HEK293T (cell line): ENCODE measurements around the gene PPA1.
"Not testable (repeated sequence)": the region's sequence is repeated elsewhere in the genome, so short reads cannot be mapped to it uniquely, and the experiment has no call there.

ENCODE experiments used
- CTCF ChIA-PET: fragments of 350-600 bp; formaldehyde crosslinking; extraction: SDS; loops from one replicate; lab custom pipeline; 2021; ENCODE audit warnings: antibody characterized with exemption, inconsistent platforms; lab: Yijun Ruan, JAX
- POLR2A ChIA-PET: fragments of 350-600 bp; formaldehyde crosslinking; extraction: SDS; loops from one replicate; lab custom pipeline; 2020; ENCODE audit warnings: antibody characterized with exemption, inconsistent platforms; lab: Yijun Ruan, JAX
- DNase-seq: peaks from one replicate; pipeline ENCODE4 v3.0.0; 2012; ENCODE audit warnings: mixed read lengths; ENCODE audit errors: extremely low spot score
- ARNT ChIP-seq: fragments of 450-650 bp; IDR thresholded peaks from 2 replicates; pipeline ENCODE4 v1.6.1; 2017; ENCODE audit warnings: mild to moderate bottlenecking
- BHLHE40 ChIP-seq: fragments of 450-650 bp; IDR thresholded peaks from 2 replicates; pipeline ENCODE4 v1.6.1; 2016; ENCODE audit warnings: mild to moderate bottlenecking, moderate library complexity, borderline replicate concordance
- CTBP1 ChIP-seq: fragments of 450-650 bp; IDR thresholded peaks from 2 replicates; pipeline ENCODE4 v1.6.1; 2016; ENCODE audit warnings: borderline replicate concordance
- ELF4 ChIP-seq: fragments of 450-650 bp; IDR thresholded peaks from 2 replicates; pipeline ENCODE4 v1.6.1; 2017; ENCODE audit warnings: antibody characterized with exemption
- FOXA1 ChIP-seq: fragments of 450-650 bp; IDR thresholded peaks from 2 replicates; pipeline ENCODE4 v1.6.1; 2016; ENCODE audit warnings: mild to moderate bottlenecking
- FOXK2 ChIP-seq: fragments of 450-650 bp; IDR thresholded peaks from 2 replicates; pipeline ENCODE4 v1.6.1; 2016; ENCODE audit warnings: mild to moderate bottlenecking
- HDGF ChIP-seq: fragments of 450-650 bp; IDR thresholded peaks from 2 replicates; pipeline ENCODE4 v1.6.1; 2017; ENCODE audit warnings: antibody characterized with exemption, borderline replicate concordance
- L3MBTL2 ChIP-seq: fragments of 450-650 bp; conservative IDR thresholded peaks from 2 replicates; pipeline ENCODE4 v1.6.1; 2016; ENCODE audit warnings: mild to moderate bottlenecking
- LEF1 ChIP-seq: fragments of 450-650 bp; IDR thresholded peaks from 2 replicates; pipeline ENCODE4 v1.6.1; 2017; ENCODE audit warnings: mild to moderate bottlenecking, borderline replicate concordance
- NFRKB ChIP-seq: fragments of 450-650 bp; IDR thresholded peaks from 2 replicates; pipeline ENCODE4 v1.6.1; 2016; ENCODE audit warnings: mild to moderate bottlenecking, moderate library complexity
- SP1 ChIP-seq: fragments of 450-650 bp; IDR thresholded peaks from 2 replicates; pipeline ENCODE4 v1.6.1; 2017
- SUZ12 ChIP-seq: fragments of 450-650 bp; IDR thresholded peaks from 2 replicates; pipeline ENCODE4 v1.6.1; 2016; ENCODE audit warnings: mild to moderate bottlenecking
- TARDBP ChIP-seq: fragments of 450-650 bp; IDR thresholded peaks from 2 replicates; pipeline ENCODE4 v1.6.1; 2016
- ZNF384 ChIP-seq: fragments of 450-650 bp; IDR thresholded peaks from 2 replicates; pipeline ENCODE4 v1.6.1; 2016
- TF ChIP-seq, protein P1 (sequence below): fragments of 450-650 bp; IDR thresholded peaks from 2 replicates; pipeline ENCODE4 v1.6.1; 2016

Gene PPA1

DNA sequence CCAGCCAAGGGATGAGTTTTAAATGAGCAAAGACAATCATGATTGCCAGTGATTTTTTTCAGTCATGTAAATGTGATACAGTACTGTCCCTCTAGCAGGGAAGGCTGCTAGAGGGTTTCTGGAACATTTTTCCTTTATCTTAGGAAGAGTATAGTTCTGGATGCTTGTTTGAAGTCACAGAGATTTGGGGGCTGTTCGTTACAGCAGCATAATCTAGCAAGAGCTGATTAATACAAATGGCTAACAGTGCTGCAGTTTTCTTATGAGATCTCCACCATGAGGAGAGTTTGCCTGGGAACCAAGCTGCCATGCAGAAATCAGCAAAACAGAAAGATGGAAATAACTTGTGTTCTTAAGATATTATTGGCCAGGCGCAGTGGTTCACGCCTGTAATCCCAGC lies 7.9 kb upstream of the PPA1 start:
- DNase-seq, result no peak
- ChIA-PET POLR2A (no interaction called here), CTCF (no interaction called here)
- TF ChIP-seq TARDBP, result no peak
- TF ChIP-seq ARNT, result no peak

DNA sequence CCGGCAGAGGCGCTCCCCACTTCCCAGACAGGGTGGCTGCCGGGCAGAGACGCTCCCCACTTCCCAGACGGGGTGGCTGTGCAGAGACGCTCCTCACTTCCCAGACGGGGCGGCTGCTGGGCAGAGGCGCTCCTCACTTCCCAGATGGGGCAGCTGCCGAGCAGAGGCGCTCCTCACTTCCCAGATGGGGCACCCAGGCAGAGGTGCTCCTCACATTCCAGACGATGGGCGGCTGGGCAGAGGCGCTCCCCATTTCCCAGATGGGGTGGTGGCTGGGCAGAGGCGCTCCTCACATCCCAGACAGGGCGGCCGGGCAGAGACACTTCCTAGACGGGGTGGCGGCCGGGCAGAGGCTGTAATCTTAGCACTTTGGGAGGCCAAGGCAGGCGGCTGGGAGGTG lies 6.8 kb upstream of the PPA1 start:
- CTCF ChIA-PET, POLR2A ChIA-PET, DNase-seq: not testable (repeated sequence)

DNA sequence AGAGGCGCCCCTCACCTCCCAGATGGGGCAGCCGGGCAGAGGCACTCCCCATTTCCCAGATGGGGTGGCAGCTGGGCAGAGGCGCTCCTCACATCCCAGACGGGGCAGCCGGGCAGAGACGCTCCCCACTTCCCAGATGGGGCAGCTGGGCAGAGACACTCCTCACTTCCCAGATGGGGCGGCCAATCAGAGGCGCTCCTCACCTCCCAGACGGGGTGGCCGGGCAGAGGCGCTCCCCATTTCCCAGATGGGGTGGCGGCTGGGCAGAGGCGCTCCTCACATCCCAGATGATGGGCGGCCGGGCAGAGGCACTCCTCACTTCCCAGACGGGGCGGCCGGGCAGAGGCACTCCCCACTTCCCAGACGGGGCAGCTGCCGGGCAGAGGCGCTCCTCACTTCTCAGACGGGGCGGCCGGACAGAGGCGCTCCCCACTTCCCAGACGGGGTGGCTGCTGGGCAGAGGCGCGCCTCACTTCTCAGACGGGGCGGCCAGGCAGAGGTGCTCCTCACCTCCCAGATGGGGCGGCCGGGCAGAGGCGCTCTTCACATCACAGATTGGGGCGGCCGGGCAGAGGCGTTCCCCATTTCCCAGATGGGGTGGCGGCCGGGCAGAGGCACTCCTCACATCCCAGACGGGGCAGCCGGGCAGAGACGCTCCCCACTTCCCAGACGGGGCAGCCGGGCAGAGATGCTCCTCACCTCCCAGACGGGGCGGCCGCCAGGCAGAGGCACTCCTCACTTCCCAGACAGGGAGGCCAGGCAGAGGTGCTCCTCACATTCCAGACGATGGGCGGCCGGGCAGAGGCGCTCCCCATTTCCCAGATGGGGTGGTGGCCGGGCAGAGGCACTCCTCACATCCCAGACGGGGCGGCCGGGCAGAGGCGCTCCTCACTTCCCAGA lies 6.1 kb upstream of the PPA1 start:
- CTCF ChIA-PET, POLR2A ChIA-PET, DNase-seq: not testable (repeated sequence)

DNA sequence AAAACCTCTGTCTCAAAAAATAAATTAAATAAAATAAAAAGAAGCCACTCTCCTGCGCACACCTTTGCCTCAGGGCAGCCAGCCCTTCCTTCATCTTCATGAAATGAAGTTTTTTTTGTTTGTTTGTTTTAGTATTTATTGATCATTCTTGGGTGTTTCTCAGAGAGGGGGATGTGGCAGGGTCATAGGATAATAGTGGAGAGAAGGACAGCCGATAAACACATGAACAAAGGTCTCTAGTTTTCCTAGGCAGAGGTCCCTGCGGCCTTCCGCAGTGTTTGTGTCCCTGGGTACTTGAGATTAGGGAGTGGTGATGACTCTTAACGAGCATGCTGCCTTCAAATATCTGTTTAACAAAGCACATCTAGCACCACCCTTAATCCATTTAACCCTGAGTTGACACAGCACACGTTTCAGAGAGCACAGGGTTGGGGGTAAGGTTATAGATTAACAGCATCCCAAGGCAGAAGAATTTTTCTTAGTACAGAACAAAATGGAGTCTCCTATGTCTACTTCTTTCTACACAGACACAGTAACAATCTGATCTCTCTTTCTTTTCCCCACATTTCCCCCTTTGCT lies 4.8 kb upstream of the PPA1 start:
- POLR2A ChIA-PET, DNase-seq, CTCF ChIA-PET: not testable (repeated sequence)

DNA sequence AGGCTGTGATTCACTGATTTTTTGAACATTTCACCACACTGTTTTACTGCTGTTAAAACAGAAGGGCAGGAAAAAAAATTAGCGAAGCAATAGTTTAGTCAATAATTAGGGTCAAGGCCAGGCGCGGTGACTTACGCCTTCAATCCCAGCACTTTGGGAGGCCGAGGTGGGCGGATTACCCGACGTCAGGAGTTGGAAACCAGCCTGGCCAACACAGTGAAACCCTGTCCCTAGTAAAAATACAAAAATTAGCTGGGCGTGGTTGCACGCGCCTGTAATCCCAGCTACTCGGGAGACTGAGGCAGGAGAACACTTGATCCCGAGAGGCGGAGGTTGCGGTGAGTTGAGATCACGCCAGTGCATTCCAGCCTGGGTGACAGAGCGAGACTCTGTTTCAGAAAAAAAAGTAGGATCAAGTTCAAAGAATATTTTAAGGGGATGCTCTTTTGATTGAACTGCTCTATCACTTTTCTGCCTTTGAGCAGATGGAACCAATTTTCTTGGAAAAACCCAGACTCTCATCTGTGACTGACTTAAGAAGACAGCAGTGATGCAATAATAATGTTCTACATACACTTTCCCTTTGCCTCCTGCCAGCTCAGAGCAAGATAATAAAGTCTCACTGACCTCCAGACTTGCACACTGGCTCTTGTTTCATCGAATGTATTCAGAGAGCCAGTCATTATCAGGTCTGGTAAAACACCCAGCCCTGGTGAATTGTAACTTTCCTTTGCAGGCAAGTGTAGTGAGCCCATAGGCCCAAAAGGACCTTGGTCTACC lies 1.6 kb upstream of the PPA1 start:
- no peak for DNase-seq
- CTCF ChIA-PET, result no interaction called here
- POLR2A ChIA-PET, result no interaction called here
- TF ChIP-seq FOXK2 (no peak), HDGF (no peak), FOXA1 (no peak), LEF1 (no peak), CTBP1 (no peak)
- TF ChIP-seq, protein P1, sequence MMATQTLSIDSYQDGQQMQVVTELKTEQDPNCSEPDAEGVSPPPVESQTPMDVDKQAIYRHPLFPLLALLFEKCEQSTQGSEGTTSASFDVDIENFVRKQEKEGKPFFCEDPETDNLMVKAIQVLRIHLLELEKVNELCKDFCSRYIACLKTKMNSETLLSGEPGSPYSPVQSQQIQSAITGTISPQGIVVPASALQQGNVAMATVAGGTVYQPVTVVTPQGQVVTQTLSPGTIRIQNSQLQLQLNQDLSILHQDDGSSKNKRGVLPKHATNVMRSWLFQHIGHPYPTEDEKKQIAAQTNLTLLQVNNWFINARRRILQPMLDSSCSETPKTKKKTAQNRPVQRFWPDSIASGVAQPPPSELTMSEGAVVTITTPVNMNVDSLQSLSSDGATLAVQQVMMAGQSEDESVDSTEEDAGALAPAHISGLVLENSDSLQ, result no peak

DNA sequence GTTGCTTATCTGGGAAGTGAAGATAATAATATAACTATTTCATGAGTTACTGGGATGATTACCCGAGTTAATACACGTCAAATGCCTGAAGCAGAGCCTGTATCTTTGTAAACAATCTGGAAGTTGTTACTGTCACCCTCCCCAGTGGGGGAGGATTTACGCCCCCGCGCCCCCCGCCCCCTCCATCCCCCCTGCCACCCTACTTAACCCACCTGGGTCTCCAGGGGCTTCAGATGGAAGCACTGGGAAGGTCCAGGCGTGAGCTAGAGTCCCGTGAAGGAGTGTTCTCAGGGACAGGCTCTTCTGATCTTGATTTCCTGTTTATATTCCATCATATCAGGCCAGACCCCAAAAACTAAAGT lies 691 bp upstream of the PPA1 start:
- ChIA-PET POLR2A (interaction anchor here (0.9 to 2.9 kb wide), 6 partner anchors 9 to 170 kb away, joined by 3 to 24 read pairs (median 10); partner anchors contain the start of genes EIF4EBP2 and TYSND1), CTCF (interaction anchor here (2.7 kb wide), 1 partner anchor 12 kb away, joined by 13 read pairs; no protein-coding TSS in a partner anchor)
- TF ChIP-seq FOXA1, result no peak
- TF ChIP-seq ELF4, result no peak
- no peak for DNase-seq

DNA sequence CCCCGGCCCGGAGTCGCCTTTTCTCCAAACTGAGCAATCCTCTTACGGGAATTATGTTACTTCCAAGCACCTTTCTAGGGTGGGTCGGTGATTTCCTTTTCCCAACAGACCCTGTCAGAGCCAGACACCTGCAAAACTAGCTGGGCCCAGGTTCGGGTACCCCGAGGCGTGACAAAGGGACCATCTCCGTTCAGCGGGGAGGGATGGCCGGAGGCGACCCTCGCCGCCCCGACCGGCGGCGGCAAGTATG lies 445 bp downstream of the PPA1 start:
- no peak for DNase-seq
- TF ChIP-seq SP1 (no peak), FOXA1 (no peak), HDGF (no peak), FOXK2 (no peak), L3MBTL2 (no peak), ELF4 (no peak), LEF1 (no peak), ARNT (no peak), SUZ12 (no peak), BHLHE40 (no peak), TARDBP (no peak), ZNF384 (no peak), CTBP1 (no peak), NFRKB (no peak)
- TF ChIP-seq, protein P1, result no peak
- CTCF ChIA-PET, result interaction anchor here (0.6 to 2.7 kb wide), 4 partner anchors 10 to 131 kb away, joined by 3 to 13 read pairs (median 4); no protein-coding TSS in a partner anchor
- POLR2A ChIA-PET, result interaction anchor here (0.6 to 2.9 kb wide), 11 partner anchors 9 to 172 kb away, joined by 3 to 24 read pairs (median 4); partner anchors contain the start of genes EIF4EBP2 and TYSND1
